ENCODE measurements around the gene RIC3.

DNA sequence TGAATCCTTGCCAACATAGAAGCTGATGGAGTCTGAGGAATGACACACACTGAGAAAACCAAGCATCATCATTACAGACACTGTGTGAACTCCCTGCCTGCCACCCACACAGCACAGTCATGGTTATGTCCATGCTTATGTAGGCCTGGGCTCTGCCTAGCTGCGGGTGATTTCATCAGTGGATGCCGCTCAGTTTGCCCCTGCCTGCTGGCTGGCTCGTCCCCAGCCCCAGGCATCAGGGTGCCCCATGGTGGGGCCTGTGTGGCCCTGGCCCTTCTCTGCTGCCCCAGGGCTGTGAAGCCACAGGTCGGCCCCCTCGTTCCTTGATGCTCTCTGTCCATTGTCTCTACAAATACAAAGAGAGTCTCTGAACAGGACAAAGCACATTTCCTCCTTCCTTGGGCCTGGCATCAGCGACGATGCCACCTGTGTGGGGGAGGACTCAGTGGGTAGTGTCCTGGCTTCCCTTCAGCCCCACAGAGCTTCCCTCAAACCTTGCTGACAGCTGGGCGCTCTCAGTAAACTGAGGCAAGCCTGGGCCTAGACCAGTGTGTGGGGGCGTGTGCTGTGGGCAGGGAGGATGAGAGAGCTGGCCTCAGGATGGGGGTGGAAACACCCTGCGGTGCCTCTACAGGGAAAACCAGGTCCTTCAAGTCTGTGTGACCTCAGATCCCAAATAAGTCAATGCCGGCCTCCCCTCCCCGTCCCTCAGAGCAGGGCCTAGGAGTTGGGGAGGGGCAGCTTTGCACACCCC lies 107.8 kb downstream of the RIC3 start:
- no peak for TF ChIP-seq POLR2A (IDR thresholded peaks at IDR 0.05)
- TF ChIP-seq, protein P1, sequence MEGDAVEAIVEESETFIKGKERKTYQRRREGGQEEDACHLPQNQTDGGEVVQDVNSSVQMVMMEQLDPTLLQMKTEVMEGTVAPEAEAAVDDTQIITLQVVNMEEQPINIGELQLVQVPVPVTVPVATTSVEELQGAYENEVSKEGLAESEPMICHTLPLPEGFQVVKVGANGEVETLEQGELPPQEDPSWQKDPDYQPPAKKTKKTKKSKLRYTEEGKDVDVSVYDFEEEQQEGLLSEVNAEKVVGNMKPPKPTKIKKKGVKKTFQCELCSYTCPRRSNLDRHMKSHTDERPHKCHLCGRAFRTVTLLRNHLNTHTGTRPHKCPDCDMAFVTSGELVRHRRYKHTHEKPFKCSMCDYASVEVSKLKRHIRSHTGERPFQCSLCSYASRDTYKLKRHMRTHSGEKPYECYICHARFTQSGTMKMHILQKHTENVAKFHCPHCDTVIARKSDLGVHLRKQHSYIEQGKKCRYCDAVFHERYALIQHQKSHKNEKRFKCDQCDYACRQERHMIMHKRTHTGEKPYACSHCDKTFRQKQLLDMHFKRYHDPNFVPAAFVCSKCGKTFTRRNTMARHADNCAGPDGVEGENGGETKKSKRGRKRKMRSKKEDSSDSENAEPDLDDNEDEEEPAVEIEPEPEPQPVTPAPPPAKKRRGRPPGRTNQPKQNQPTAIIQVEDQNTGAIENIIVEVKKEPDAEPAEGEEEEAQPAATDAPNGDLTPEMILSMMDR (IDR thresholded peaks at IDR 0.05), result no peak
- no peak for TF ChIP-seq EP300 (IDR thresholded peaks at IDR 0.05)
- no peak for TF ChIP-seq POLR2AphosphoS5 (IDR thresholded peaks at IDR 0.05)
